HG03378 (cell line): Measurements from ENCODE around the gene RASGEF1B.

Source experiments
- ATAC-seq: cut with Tn5 transposase; IDR thresholded peaks from one replicate; pipeline ENCODE4 v1.9.1; 2021; ENCODE audit warnings: mild to moderate bottlenecking, moderate library complexity; ENCODE audit not compliant: unreplicated experiment

Gene RASGEF1B

DNA sequence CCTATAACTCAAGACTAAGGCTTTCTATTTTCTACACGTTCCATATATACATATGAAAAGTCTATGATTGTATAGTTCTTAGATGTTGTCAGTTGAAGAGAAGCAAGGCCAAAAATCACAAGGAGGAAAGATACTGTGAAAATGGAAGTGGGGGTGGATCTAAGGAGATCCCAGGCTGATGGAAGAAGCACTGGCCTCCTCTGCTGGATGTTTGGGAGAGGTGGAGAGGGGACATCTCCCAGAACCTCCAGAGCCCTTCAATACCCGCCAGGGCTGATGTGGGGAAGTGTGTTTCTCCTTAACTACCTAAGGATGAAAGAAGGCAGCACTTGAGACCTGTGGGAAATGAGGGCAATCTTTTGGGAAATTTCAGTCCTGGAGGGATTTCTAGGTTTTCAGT is 67.4 kb downstream of the RASGEF1B start:
- ATAC-seq, result no peak

DNA sequence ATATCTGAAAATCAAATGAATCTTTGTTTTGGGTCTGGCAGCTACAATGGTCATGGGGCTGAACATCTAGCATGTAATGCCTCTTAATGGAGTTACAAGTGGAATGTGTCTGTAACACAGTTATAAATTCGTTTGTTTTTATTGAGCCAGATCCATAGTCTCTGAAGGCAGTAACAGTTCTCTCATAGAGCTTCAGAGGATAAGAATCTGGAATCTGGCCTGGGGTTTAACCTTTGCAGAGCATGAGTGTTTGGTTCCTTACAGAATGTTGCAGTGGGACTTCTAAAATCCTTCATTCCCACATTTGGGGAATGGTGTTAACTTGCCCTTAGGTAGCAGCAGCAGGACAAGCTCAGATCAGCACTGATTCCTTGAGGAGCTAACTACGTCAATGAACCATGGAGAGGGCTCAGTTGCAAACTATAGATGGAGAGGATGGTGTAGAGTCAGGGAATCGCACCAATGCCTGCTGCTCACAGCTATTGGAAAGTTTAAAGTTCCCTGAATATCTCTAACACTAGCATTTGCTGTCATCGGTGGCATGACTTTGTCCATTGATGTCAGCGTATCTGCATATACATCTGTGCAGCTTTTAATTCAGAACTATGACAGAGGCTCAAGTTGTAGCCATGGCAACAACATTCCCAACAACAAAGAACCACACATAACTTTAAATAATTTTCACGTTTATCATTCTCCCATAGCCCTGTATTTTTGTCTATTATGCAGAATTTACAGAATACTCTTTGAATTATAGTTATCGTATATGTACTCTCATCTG is 72.2 kb downstream of the RASGEF1B start:
- ATAC-seq, result no peak

GRCh38 chr4:81398379-81398778 is 73.3 kb downstream of the RASGEF1B start:
- no peak for ATAC-seq

GRCh38 chr4:81397635-81398034 is 74.1 kb downstream of the RASGEF1B start:
- ATAC-seq, result no peak

DNA sequence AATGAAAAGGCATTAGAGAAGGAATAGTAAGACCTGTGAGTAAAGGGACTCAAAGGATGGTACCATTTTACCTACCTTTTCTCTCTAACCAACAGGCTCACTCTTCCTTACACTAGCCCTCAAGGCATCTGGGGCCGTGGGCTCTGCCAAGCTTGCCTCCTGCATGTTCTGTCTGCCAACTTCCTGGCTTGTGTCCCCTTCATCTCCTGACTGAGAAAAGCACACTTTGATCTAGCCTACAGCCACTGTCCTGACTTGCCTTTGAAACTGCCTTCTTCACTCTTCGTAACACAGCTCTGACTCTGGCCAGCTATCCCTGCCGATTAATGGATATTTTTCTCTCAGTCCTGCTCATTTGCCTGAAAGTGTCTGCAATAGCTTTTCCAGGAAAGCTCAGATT is 76.5 kb downstream of the RASGEF1B start:
- ATAC-seq, result no peak

- no peak for ATAC-seq
Observed at GRCh38 chr4:81392164-81392563, 79.5 kb downstream of the RASGEF1B start.

- no peak for ATAC-seq
Observed at GRCh38 chr4:81389720-81390119, 82.0 kb downstream of the RASGEF1B start.

- ATAC-seq, result no peak
Observed at GRCh38 chr4:81380437-81380836, 91.3 kb downstream of the RASGEF1B start.

DNA sequence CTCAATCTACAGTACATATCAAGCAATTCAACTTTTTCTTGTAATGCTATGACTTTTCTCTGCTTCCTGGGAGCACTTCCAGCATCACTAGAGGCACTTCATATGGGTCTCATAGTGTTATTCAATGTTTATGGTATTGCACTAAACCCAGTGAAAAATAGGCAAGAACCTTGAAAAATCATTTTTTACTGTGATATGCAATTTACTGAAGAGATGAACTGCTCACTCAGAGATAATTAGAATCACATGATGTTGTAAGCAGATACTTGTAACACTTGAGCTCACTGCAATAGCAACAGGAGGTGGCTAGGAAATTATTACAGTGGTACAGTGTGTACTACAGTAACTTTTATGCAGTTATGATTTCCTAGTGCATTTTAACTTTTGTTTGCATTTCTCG is 93.3 kb downstream of the RASGEF1B start:
- ATAC-seq, result no peak

DNA sequence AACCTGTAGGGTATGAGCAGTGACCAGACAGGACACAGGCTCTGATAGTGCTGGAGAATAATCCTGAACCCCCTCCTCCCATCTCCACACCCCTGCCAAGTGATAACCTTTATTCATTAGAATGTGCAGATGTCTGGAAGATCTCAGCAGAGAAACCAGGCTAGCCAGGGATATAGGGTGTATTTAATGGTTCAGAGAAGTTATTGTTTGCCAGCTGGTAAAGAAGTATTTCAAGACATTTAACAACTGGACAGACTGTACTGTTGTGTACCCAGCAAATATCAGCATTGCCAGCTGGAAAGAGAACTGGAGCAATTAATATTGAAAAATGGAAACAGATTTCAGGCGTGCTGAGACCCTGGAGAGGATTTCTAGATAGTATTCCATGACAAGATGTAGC is 94.5 kb downstream of the RASGEF1B start:
- no peak for ATAC-seq

GRCh38 chr4:81376720-81377119 is 95.0 kb downstream of the RASGEF1B start:
- no peak for ATAC-seq
